ENCODE measurements around the gene RREB1.

- TF ChIP-seq CTCF (IDR thresholded peaks at IDR 0.05): no peak
- TF ChIP-seq POLR2A (IDR thresholded peaks at IDR 0.05): no peak
- TF ChIP-seq POLR2AphosphoS5 (IDR thresholded peaks at IDR 0.05): no peak
- no peak for TF ChIP-seq EP300 (IDR thresholded peaks at IDR 0.05)
Measured at GRCh38 chr6:7189101-7189758, 81.5 kb downstream of the RREB1 start.

Data from suprapubic skin (tissue), 4 donors.